ENCODE measurements around the gene NDFIP1. TPM values are rescaled to one million over a fixed set of nuclear protein-coding genes. Genes with fewer than 3 reads are reported as not detected.

The NDFIP1 gene
- total RNA-seq, 6 experiments from 2014 or later, result 50.4 to 61.1 (median 57.1) TPM

- H3K27ac ChIP-seq, result no peak overlapping the region
- ATAC-seq, result no peak
- H3K27me3 ChIP-seq, result no peaks in the 10 kb centered on the region
- intact Hi-C loops (cut with DNase I), result no loop called here
- H3K9me3 ChIP-seq, result no peaks in the 10 kb centered on the region
- WGBS (ENCODE audit: insufficient coverage, low coverage, low lambda C conversion rate, missing lambda C conversion rate), result 65% methylated on average over 2 of the region's 6 CpGs
- no peak for DNase-seq
- no peaks in the 10 kb centered on the region for H3K4me1 ChIP-seq
- TF ChIP-seq, protein P1, sequence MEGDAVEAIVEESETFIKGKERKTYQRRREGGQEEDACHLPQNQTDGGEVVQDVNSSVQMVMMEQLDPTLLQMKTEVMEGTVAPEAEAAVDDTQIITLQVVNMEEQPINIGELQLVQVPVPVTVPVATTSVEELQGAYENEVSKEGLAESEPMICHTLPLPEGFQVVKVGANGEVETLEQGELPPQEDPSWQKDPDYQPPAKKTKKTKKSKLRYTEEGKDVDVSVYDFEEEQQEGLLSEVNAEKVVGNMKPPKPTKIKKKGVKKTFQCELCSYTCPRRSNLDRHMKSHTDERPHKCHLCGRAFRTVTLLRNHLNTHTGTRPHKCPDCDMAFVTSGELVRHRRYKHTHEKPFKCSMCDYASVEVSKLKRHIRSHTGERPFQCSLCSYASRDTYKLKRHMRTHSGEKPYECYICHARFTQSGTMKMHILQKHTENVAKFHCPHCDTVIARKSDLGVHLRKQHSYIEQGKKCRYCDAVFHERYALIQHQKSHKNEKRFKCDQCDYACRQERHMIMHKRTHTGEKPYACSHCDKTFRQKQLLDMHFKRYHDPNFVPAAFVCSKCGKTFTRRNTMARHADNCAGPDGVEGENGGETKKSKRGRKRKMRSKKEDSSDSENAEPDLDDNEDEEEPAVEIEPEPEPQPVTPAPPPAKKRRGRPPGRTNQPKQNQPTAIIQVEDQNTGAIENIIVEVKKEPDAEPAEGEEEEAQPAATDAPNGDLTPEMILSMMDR (IDR thresholded peaks at IDR 0.05), result no peak
- no peak for TF ChIP-seq POLR2A (IDR thresholded peaks at IDR 0.05)
- no peak overlapping the region for H3K4me3 ChIP-seq
- no peaks in the 10 kb centered on the region for H3K36me3 ChIP-seq
Observed at GRCh38 chr5:142179776-142180387, 71.3 kb downstream of the NDFIP1 start.

DNA sequence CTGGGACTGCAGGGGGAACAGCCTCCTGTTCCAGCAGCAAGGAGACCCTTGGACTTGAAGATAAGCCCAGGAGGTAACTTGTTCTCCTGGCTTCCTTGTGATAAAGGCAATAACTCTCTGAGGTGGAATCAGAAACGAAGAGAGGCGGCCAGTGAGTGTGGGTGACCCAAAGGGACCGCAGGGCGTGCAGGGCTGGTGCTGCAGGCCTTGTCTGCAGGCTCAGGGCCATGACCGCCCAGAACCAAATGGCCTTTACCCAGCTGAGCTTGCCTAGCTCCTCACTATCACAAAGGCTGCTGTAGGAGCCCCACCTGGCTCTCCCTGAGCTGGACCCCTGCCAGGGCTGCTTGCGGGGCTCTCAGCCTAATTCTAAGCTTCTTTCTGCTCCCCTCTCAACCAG, 72.5 kb downstream of the NDFIP1 start:
- H3K27me3 ChIP-seq, result no peaks in the 10 kb centered on the region
- TF ChIP-seq, protein P1 (IDR thresholded peaks at IDR 0.05), result no peak
- no peak for TF ChIP-seq POLR2A (IDR thresholded peaks at IDR 0.05)
- H3K27ac ChIP-seq, result no peak overlapping the region
- no peaks in the 10 kb centered on the region for H3K36me3 ChIP-seq
- H3K9me3 ChIP-seq, result no peaks in the 10 kb centered on the region
- intact Hi-C loops (cut with DNase I), result no loop called here
- no peaks in the 10 kb centered on the region for H3K4me1 ChIP-seq
- H3K4me3 ChIP-seq, result no peak overlapping the region
- ATAC-seq (peak in 1 of 4 donors; percentile 26), DNase-seq (no peak)
- 67% methylated on average over 2 of the region's 6 CpGs for WGBS (ENCODE audit: insufficient coverage, low coverage, low lambda C conversion rate, missing lambda C conversion rate)

DNA sequence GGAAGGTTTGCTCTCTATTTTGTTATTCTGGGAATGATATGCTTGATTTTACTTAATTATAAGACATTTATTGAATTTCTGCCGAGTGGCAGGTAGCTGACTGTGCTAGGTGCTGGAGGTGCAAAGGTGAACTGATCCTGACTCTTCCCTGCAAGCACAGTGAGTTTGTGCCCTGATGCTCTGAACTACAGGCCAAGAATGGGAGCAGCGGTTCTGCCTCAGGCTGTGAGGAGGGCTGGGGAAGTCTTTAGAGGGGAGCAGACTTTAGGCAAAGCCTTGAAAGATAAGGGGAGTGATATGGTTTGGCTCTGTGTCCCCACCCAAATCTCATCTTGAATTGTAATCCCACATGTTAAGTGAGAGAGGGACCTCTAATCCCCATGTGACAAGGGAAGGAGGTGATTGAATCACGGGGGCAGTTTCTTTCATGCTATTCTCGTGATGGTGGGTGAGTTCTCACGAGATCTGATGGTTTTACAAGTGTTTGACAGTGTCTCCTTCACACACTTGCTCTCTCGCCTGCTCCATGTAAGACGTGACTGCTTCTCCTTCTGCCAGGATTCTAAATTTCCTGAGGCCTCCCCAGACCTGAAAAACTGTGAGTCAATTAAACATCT, 73.1 kb downstream of the NDFIP1 start:
- ATAC-seq, result no peak

DNA sequence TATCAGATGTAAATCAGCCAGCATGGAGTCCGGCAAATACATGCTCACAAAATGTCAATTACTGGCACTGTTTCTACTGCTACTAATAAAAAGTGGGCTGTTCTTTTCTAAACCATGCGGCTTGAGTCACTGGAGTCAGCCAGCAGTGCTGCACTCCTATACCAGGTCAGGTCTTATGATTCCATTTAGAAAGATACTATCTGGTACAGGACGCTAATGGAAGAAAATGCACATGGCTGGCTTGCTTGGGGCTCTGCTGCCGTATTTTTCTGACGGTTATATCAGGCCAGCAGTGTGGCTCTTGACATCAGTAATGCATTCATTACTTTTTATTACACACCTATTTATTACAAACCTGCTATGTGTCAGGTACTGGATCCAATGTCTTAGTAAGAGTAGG, 74.3 kb downstream of the NDFIP1 start:
- intact Hi-C loops (cut with DNase I), result no loop called here
- no peaks in the 10 kb centered on the region for H3K27me3 ChIP-seq
- H3K36me3 ChIP-seq, result no peaks in the 10 kb centered on the region
- no peak overlapping the region for H3K27ac ChIP-seq
- H3K4me3 ChIP-seq, result no peak overlapping the region
- WGBS (ENCODE audit: insufficient coverage, low coverage, low lambda C conversion rate, missing lambda C conversion rate), result 81% methylated on average over 4 of the region's 5 CpGs
- ATAC-seq (no peak), DNase-seq (no peak)
- no peaks in the 10 kb centered on the region for H3K9me3 ChIP-seq
- TF ChIP-seq, protein P1 (IDR thresholded peaks at IDR 0.05), result no peak
- TF ChIP-seq POLR2A (IDR thresholded peaks at IDR 0.05), result no peak
- H3K4me1 ChIP-seq, result no peaks in the 10 kb centered on the region

More for the DNA sequence above, 73.1 kb downstream of the NDFIP1 start:
- Histone ChIP-seq H3K4me3 (no peak overlapping the region), H3K36me3 (no peaks in the 10 kb centered on the region), H3K4me1 (no peaks in the 10 kb centered on the region), H3K27me3 (no peaks in the 10 kb centered on the region), H3K9me3 (no peaks in the 10 kb centered on the region), H3K27ac (no peak overlapping the region)
- intact Hi-C loops (cut with DNase I), result no loop called here
- no peak for DNase-seq
- 76% methylated on average over 6 of the region's 7 CpGs for WGBS (ENCODE audit: insufficient coverage, low coverage, low lambda C conversion rate, missing lambda C conversion rate)
- TF ChIP-seq, protein P1 (IDR thresholded peaks at IDR 0.05), result no peak
- no peak for TF ChIP-seq POLR2A (IDR thresholded peaks at IDR 0.05)

Data from right lobe of liver (tissue), 6 donors.